Measurements from ENCODE around the gene LRRC34.

GRCh38 chr3:169750665-169751064 is 62.0 kb downstream of the LRRC34 start:
- no peak for TF ChIP-seq EZH2 (IDR thresholded peaks at IDR 0.05; ENCODE audit: borderline replicate concordance, insufficient read depth, low read depth, low read length, poor library complexity, severe bottlenecking)
- no peak for TF ChIP-seq CTCF (IDR thresholded peaks at IDR 0.05)

Measured in B cell (primary cell).